DLD1 (cell line): ENCODE results near the gene RABGAP1L.
"Not testable (repeated sequence)": the region's sequence is repeated elsewhere in the genome, so short reads cannot be mapped to it uniquely, and the experiment has no call there.

ENCODE experiments used
- in situ Hi-C: cut with HindIII; loops from 2 replicates; pipeline ENCODE4 v1.10.0; 2017; ENCODE audit warnings: low sequenced_read_pairs

Gene RABGAP1L

DNA sequence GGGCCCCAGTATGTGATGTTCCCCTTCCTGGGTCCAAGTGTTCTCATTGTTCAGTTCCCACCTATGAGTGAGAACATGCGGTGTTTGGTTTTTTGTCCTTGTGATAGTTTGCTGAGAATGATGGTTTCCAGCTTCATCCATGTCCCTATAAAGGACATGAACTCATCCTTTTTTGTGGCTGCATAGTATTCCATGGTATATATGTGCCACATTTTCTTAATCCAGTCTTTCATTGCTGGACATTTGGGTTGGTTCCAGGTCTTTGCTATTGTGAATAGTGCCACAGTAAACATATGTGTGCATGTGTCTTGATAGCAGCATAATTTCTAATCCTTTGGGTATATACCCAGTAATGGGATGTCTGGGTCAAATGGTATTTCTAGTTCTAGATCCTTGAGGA is 736.3 kb downstream of the RABGAP1L start:
- in situ Hi-C loops, result not testable (repeated sequence)

DNA sequence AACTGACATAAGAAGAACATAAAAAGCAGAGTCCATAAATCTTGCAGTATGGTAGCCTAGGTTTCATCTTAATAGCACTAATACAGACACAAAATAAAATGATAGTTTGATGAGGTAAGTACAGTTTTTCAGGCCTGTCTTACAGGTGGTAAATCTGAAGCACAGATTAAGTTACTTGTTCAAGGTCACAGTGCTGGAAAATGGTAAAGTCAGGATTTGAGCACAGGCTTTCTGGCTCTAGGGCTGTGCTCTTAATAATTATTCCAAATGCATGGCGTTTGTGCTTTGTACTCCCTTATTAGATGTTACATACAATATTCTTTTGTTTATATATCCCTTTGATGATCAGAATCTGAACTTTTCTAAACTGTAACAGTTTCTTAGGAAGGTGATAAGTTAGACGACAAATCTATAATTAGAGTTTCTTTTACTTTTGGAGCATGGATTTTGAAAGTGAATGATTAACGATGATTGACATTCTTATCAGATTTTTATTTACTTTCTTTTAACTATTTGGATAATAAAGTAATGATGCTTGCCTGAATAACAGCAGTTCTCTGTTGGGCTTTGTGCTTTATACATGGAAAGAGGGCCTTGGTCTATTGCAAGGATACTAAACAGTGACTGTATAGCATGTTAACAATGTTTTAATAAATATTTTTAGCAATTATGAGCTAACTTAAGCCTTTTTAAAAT is 738.9 kb downstream of the RABGAP1L start:
- in situ Hi-C loops, result no loop called here

DNA sequence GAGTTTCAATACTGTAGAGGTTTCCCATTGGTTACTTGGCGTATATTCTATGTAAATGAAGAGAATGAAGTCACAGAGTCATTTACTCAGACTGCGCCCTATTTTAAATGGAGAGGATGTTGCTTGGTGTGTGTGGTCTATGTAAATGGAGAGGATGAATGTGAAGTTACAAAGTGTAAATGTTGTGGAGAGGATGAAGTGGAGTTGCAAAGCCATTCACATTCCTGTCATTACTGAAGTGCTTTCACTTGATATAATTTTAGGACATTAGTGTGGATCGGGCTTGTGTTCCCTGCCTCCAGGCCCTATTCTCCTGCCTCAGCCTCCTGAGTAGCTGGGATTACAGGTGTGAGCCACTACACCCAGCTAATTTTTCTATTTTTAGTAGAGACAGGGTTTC is 741.0 kb downstream of the RABGAP1L start:
- in situ Hi-C loops, result no loop called here

DNA sequence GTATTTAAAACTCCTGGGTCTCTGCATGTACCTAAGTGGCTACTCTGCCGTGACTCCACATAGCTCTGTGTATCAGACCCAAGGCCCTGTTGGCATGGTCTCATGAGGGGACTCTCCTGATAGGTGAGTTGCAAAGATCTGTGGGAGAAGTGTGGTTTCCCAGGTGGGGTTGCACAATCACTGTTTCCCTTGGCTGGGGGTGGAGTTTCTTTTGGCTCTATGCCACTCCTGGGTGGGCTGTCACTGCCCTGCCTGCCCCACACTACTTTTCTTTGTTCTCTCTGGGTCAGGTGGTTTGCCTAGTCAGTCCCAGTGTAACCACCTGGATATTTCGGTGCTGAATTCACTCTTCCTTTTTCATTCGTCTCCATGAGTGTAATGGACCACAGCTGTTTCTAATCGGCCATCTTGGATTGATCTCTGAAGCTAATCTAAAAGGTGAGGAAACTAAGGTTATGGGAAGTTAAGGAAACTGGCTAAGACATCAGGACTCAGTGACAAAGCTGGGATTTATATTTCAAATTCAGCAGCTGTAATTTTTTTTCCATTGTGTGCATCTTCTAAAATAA is 743.3 kb downstream of the RABGAP1L start:
- in situ Hi-C loops, result no loop called here

DNA sequence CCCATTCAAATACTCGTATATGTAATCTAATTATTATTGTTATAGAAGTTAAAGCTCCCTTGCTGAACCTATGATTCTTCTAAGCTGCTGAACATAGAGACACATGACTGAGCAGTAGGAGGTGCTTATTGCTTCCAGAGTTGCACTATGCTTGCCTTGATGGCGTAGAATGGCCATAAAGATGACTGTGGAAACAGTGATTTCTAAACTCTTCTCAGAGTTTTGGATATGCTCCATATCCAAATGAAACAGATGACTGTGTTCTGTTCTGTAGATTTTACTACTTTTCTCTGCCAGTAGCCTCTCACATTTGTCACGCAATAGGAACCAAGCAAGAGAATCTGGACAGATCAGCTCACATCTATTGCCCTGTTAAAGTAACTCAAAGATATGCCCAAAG is 752.3 kb downstream of the RABGAP1L start:
- in situ Hi-C loops, result no loop called here

DNA sequence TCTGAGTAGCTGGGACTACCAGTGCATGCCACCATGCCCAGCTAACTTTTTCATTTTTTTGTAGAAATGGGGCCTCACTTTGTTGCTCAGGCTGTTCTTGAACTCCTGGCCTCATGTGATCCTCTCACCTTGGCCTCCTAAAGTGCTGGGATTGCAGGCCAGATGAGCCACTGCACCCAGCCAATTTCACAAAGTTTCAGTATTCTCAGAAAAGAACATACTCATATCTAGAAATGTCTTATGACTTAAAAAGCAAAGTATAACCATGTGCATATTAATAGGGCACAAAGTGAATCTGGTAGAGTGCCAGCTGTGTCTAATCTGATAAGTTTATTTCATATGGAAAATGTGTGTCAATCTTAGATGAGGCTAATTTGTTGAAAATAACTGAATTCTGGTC is 752.9 kb downstream of the RABGAP1L start:
- in situ Hi-C loops, result no loop called here

DNA sequence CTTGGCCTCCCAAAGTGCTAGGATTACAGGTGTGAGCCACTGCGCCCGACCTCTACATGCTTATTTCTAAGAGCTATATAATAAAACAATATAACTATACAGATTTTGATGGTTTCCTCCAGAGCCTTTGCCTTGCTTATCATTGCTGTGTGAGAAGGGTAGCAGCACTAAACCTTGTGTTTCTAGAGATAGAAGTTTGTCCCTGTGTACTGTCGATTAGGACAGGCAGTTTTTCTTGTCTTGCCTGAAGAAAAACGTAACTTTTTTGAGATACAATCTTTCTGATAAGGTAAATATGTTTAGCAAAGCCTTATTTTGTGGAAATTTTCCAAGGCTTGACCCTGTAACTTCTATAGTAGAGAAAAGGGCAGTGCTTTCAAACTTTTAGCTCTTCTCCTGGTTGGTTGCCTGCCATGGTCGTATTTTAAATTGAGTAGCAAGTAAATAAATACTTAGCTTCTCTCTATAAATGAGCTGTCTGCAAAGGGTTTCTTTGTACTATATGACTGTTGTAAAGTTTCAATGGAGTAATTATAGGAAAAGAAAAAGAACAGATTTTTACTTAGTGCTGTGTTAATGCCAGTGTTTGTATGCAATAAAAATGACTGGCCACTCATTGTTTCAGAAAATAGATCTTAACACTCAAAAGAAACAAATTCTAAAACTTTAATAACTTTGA is 754.0 kb downstream of the RABGAP1L start:
- in situ Hi-C loops, result no loop called here

DNA sequence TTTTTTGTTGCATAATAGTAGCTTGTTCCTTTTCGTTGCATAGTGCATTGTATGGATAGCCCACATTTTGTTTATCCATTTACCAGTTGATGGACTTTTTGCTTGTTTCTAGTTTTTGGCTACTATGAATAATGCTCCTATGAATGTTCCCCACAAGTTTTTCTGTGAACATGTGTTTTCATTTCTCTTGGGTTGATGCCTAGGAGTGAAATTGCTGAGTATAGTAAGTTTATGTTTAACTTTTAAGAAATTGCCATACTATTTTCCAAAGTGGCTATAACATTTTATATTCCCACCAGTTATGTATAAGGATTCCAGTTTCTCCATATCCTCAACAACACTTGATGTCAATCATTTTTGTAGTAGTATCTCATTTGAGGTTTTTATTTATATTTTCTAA is 755.7 kb downstream of the RABGAP1L start:
- in situ Hi-C loops, result no loop called here

DNA sequence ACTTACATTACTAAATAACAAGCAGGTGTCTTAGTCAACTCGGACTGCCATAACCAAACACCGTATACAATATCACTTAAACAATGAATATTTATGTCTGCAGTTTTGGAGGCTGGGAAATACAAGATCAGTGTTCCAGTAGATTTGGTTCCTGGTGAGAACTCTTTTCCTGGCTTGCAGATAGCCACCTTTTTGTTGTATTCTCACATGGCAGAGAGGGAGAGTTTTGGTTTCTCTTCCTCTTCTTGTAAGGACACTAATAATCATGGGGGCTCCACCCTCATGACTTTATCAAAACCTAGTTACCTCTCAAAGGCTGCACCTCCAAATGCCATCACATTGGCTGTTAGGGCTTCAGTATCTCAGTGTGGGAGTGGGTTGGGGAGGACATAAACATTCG is 757.5 kb downstream of the RABGAP1L start:
- in situ Hi-C loops, result no loop called here

DNA sequence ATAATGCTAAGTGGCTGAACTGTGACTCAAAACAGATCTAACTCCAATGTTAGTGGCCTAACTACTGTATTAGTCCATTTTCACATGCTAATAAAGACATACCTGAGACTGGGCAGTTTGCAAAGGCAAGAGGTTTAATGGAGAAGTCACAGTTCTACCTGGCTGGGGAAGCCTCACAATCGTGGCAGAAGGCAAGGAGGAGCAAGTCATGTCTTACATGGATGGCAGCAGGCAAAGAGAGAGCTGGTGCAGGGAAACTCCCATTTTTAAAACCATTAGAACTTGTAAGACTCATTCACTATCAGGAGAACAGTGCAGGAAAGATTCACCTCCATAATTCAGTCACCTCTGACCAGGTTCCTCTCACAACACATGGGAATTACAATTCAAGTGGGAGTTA is 760.8 kb downstream of the RABGAP1L start:
- in situ Hi-C loops, result no loop called here

DNA sequence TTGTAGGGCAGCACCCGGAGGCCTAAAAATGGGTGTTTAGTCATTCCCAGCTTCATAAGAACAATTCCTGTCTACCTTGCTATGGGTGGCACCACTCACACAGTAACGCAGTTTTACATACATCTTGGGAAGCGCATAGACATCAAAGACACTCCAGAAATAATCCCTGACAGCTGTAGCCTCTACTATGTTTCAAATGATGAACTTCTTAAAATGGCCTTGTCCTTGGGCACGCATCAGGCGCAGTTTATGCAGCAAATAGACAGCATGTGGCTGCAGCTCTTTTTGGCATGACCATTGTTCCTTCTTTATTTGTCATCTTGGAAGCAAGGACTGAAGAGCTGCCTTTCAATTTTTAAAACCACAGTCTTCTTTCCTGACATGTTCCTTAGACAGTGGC is 762.8 kb downstream of the RABGAP1L start:
- in situ Hi-C loops, result no loop called here

DNA sequence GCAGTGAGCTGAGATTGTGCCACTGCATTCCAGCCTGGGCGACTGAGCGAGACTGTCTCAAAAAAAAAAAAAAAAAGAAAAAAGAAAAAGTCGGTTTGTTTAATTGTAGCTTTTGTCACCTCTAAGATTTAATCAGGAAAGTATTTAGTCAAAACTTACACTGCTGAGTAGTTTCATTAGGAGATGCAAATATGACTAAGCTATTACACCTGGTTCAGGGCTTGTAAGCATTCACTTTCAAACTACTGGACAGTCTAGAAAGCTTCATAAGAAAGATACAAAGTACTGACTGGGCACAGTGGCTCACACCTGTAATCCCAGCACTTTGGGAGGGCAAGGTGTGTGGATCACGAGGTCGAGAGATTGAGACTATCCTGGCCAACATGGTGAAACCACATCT is 764.5 kb downstream of the RABGAP1L start:
- in situ Hi-C loops, result no loop called here

DNA sequence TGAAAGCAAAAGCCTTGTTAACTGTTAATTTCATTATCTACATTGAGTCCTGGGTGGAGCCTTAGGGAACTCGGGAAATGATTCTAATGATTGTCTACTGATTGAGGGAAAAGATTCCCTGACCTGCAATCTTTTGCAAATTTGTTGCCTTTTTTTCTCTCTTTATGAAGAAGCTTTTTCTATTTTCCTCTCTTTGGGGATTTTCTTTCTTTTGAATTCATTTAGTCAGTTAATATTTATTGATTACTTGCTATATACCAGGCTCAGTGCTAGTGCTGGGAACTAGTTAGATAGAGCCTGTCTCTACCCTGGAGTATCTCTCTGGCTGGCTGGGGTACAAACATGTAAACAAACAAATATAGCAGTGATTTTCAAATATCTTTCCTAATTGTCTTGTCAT is 769.2 kb downstream of the RABGAP1L start:
- in situ Hi-C loops, result no loop called here

DNA sequence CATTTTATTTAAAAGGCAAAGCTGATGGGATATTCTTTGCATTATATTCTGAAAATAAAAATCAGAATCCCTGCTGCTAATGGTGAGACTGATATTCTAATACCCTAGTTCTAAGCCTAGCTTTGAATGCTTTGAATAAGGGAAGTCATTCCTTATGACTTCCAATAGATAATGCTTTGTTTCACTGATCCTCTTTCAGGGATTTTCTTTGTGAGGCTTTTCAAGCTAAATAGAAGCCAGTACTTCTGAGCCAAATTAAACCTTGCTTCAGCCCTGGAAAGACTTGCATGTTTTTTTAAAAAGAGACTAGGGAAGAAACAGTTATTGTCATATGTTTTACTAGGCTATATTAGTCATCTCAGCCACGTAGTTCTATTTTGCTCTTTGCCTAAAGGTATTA is 771.9 kb downstream of the RABGAP1L start:
- in situ Hi-C loops, result no loop called here

DNA sequence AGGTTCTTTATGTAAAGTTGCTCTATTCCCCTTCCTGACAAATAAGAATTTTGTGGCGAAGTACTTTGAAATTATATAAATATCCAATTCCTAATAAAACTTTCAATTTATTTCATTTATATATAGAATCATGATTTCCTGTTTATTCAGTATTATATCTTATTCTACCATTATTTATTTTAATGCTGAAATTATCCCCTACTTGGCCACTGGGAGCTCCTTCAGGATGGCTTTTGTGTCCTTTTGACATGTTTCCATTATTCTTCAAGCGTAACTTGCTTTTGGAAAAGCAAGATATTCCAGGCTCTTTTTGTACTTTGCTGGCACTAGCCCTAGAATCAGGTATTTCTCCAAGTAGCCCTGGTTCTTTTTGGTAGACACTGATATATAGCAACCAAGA is 773.3 kb downstream of the RABGAP1L start:
- in situ Hi-C loops, result no loop called here

DNA sequence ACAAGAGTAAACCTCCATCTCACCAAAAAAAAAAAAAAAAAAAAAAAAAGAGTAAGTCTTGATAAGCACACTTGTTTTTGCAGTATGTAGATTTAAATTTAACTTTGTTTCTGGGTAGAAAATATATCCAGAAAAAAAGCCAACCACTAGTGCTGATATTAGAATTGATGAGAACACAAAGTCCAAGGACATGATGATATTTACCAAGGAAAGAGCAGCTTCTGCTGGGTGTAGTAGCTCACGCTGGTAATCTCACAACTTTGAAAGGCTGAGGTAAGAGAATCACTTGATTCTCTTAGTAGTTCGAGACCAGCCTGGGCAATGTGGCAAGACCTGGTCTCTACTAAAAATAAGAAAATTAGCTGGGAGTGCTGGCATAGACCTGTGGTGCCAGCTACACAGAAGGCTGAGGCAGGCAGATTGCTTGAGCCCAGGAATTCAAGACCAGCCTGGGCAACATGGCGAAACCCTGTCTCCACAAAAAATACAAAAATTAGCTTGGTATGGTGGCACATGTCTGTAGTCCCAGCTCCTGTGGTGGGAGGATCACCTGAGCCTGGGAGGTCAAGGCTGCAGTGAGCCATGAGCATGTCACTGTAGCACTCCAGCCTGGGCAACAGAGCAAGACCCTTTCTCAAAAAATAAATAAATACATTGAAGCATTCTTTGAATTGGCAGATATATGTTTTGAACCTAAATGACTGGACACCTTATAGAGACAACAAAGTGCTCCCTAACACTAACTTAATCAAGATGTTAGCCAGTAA is 776.8 kb downstream of the RABGAP1L start:
- in situ Hi-C loops, result no loop called here

DNA sequence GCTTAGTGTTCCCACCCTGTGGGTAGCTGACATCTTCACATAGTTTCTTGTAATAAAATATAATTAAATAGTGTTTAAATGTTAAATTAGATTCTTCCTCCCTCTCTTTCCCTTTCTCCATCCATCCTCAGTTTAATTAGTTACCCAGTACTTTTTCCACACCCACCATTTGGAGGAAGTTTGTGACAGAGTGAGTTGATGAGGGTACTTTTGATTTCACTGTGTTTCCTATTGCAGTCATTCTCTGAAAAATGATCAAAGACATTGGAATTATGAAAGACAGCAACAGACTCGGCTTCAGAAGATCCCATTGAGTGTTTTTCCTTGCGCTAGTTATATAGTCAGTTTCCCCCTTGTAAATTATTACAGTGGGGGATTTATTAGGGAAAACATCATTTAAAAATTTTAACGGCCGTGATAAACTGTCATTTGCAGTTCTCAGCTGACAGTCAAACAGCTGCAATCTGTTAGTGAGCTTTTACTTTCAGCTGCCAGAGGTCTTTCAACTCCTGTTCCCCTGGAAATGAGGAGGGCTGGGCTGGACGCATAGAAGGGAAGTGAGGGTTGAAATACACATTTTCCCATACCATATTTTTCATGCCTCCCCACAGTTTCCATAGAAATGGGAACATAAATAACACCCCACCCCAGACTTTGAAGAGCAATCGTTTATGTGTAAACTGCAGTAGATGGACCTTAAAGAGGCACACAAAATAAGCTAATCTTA is 779.1 kb downstream of the RABGAP1L start:
- in situ Hi-C loops, result no loop called here

DNA sequence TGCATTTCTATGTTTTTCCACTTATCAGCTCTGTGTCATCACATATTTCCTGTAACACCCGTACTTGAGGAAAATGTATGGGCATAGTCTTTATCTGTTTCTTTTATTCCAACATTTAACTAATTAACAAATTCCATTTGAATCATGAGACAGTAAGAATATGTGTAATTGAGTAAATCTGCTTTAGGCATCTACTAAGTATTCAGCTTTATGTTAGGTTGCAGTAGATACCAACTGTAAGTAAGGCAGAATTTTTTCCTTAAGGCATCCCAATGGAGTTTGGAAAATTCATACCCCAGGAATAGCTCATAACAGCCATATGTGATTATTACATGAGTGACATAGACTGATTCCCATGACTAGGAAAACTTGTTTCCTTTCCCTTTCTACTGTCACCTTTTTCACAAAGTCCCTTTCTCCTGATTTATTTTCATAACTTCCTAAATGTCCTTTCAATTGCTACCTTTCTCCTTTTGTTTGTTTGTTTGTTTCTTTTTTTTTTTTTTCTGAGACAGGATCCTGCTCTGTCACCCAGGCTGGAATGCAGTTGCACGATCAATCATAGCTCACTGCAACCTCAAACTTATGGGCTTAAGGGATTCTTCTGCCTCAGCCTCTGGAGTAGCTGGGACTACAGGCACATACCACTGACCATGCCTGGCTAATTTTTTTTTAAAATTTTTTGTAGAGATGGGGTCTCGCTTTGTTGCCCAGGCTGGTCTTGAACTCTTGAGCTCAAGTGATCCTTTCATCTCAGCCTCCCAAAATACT is 780.6 kb downstream of the RABGAP1L start:
- in situ Hi-C loops, result no loop called here

DNA sequence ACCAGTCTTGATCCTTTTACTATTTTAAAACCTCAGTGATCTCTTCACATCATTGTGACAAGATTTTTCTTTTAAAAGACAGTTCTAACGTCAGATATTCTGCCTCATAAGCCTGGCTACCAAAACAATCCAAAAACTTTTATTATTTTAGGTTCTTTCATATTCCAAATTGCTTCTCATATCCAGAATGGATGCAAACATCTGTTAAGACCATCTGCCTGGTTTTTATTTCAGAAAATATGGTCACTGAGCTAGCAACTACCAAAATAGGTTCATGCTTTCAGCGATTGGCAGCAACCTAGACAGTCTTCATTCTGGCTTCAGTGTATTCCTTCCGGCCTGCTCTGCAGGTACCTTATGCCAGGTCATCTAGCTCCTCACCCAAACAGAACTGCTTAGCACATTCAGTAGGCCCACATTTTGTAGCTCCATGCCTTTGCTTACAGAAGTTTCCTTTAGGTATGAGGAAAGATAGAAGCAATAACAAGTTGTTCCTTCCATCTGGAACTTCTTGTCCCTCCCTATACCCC is 781.4 kb downstream of the RABGAP1L start:
- in situ Hi-C loops, result no loop called here
